GM21737 (cell line): ENCODE results near the gene TUBB6.

Experiments
- ATAC-seq: cut with Tn5 transposase; IDR thresholded peaks from one replicate; pipeline ENCODE4 v1.9.1; 2021; ENCODE audit warnings: mild to moderate bottlenecking, moderate library complexity; ENCODE audit not compliant: unreplicated experiment

TUBB6 gene

DNA sequence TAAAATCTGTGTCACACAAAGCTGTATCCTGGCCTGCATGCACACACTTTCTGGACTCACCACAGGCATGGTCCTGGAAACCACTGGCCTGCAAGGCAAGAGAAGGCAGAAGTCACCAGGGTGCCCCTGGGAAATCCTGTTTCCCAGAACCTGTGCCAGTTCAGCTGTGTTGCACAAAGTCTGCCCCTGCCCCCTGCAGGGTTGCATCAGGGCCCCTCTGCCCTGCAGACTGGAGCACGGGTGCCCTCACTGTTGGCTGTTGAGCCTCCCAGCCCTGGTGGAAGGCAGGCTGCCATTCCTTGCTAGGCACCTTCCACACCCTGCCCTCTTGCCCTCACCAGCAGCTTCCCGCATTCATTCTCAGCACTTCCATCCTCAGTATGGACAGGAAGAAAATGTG is 18.0 kb upstream of the TUBB6 start:
- no peak for ATAC-seq

DNA sequence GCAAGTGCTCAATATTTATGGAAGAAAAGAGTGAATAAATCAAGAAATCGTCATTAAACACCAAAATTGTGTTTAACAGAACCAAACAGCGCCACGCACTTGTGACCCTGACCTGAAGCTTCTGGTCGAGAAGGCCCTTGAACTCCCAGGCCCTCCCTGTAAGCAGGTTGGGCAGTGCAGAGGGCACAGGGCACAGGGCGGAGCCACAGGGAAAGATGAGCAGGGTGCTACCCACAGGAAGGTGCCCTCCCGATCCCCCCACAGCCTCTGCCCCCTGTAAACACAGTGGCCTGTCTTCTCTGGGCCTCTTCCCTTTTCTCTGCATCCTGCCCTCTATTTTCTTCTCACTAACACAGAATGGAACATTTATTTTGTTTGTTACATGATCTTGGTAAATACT is 16.9 kb upstream of the TUBB6 start:
- no peak for ATAC-seq

DNA sequence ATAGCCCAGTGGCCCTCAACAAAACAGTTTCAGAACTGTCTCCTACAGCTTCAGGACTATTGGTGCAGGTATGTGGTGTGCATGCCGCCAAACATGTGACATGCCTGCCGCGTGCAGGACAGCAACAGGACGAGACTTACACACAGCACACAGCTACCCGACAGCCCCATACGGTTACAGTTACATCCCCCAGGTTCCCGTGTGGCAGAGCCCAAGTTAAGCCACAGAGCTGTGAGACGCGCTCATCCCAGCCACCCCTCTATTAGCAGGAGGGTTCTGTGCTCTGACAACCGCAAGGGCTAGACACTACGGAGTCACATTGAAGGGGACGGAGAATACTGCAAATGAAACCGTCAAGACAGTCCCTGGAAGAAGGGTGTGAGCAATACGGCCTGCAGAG is 16.4 kb upstream of the TUBB6 start:
- no peak for ATAC-seq

DNA sequence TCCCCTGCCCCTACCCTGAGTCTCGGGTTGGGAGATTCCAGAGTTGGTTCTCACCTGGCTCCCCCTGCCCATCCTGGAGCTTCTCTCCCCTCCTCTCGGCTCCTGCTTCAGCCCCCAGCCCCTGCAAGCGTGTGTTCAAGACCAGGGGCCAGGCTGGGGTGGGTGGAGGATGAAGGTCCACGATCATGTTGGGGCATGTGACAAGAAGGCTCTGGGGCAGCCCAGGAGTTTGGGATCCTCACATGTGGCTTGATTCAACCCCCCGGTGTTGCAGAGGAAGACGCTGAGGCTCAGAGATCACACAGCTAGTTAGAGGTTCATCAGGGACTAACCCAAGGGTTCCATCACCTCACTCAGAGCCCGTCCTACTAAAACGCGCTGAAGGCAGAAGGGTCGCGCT is 14.2 kb upstream of the TUBB6 start:
- ATAC-seq = no peak

DNA sequence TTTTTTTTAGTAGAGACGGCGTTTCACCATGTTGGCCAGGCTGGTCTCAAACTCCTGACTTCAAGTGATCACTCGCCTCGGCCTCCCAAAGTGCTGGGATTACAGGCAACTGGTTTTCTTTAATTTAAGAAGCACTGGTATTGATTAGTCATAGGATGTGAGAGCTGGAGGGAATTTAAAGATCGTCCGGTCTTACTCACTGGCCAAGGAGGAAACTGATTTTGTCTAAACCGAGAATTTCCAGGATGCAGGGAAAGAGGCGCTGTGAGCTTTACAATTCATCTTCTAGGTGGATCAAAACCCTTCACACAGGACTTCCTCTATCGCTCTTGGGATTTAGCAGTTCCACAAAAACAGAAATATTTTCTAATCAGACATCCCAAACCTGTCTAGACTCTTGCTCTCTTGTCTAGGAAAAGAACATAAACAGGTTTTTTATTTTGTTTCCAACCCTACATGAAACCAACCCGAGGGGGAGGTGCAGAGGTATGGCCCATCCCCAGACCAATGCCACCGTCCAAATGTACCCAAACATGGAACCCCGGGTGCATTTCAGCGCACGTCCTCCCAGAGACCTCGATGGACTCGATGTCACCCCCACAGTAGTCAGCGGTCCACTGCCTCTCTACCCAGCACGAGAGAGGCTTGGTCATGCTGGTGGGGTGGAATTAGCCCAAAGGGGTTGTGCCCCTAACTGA is 12.5 kb upstream of the TUBB6 start:
- ATAC-seq = no peak

DNA sequence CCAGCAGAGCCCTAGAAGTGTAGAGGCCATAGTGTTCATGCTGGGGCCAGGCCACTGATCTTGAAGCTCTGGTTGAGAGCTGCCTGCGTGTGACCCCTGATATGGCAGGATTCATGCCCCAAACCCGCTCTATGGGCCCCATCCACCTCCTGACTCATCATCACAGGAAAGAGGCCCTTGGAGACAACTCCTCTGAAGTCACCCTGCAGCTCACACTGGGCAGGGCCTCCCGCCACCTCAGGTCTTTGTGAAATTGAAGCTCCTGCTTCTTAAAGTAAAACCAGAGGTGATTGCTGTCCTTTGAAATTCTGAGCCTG is 12.0 kb upstream of the TUBB6 start:
- no peak for ATAC-seq

DNA sequence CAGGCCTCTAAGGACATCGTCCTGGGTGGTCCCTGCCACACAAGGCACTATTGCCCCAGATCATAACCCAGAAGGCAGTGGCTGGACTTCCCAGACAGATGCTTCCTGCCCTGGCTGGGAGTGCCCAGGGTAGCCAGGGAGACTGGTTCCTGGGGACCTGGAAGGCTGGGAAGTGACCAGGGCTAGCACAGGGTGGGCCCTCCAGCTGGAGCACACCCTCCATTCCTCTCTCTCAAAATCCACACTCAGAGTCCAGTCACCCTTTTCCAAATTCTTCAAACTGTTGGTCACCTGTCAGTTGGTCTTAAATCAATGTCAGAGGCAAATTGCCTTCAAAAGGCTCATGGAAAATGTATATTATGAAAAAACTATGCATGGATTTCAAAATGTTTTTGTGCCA is 11.6 kb upstream of the TUBB6 start:
- no peak for ATAC-seq

DNA sequence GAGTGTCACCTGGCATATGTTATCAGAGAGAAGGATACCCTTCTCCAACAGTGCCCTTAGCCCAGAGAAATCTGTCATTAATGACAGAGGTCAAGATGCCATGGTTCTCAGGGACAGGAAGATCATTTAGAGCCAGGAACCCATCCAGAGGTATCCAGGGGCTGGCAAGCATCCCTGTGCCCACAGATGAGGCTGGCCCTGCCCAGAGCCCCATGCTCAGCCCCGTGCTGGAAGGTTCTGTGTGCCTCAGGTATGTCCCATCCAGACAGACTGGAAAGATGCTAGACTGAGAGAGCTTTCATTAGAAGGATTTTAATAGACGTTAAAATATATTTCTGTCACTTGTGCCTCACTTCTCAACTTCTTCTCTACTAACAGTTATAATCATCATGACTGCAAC is 8.2 kb upstream of the TUBB6 start:
- ATAC-seq = no peak

DNA sequence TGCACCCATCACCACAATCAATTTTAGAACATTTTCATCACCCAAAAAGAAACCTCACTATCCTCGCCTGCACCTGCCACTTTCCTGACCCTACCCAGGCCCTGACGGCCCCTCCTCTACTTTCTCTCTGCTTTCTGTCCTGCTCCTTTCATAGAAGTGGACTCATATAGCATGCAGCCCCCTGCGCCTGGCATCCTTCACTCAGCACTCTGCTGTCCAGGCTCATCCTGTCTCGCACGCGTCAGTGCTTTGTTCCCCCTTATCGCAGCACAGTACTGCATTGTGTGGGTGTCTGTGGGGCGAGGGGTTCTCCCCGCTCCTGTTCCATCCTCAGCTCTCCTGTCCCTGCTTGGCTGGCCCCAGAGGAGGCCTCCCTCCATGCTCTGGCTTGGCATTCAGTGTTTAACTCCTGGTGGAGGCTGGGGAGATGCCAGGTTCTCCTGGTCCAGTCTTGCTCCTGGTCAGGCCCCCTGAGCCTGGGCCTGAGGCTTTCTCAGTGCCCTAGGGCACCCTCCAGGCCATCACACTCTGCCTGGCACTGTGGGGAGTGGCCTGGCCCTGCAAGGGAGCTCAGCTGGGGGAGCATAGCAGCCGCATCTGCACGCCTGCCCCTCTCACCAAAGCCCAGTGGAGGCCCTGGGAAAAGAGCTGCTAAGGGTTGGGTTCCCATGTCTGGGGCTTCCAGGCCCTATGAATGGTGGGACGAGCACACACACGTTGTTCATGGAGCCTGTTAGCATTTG is 6.6 kb upstream of the TUBB6 start:
- ATAC-seq = no peak

DNA sequence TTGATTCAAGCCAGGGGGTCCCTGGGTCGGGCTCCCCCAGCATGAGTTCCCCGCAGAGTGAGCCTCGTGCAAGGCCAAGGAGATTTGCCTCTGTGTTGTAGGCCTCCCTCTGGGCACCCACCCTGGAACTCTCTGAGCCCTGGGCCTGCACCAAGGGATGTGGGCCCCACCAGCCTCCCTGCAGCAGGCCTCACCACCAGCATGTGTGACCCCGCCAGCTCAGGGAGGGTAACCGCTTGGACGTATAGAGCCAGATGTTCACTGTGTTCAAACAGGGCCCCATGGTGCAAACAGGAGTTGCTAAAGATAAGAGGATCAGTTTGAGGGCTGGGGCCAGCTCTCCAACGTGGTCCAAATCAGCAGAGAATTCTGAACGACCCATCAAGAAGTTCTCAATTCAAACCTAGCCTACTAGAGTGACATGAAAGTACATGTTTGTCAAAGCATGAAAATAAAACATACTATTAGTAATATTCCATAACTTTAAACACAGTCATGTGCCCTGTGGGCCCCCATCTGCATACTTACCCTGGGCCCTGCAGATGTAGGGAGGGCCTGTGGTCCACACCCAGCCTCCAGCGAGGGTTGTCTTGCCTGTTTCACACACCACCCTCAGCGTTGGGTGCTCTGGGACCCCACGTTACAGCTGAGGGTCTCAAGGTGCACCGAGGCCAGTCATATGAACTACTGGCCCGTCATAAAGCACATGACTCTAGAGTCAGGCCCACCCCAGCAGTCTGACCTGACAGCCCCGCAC is 5.5 kb upstream of the TUBB6 start:
- ATAC-seq = no peak

DNA sequence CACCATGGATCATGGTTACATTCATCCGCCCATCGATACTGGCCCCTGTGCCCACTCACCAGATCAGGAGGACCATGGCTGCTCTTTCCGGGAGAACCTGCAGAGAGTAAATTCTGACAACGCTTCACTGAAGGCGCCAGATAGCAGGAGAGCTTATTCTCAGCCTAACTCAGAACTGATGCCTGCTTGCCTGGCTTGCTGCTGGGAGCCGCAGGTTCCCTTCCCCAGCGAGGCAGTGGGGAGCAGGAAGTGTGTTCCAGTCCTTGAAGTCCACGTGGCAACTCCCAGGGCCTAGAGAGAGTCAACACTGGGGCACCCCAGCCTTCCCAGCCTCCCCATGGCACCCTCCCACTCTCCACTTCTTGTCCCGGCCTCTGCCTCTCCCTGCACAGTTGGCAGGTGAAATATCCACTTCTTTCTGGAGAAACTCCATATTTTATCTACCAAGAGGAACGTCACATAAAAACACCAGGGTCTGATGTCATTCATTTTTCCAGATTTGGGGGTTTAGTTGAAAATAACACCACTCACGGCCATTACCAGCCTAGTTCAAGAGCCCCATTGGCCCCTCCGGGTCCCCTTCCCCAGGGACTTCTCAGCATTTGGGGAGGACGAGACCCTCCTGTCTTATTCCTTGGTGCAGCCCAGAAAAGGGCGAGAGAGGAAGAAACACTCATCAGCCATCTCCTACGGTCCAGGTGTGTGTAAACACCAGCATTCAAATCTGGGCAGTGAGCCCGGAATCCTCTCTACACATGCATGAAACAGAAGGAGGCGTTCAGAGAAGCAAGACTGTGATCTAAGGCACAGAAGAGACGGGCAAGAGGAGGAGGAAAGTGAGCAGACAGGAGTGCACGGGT is 3.5 kb upstream of the TUBB6 start:
- ATAC-seq = no peak

DNA sequence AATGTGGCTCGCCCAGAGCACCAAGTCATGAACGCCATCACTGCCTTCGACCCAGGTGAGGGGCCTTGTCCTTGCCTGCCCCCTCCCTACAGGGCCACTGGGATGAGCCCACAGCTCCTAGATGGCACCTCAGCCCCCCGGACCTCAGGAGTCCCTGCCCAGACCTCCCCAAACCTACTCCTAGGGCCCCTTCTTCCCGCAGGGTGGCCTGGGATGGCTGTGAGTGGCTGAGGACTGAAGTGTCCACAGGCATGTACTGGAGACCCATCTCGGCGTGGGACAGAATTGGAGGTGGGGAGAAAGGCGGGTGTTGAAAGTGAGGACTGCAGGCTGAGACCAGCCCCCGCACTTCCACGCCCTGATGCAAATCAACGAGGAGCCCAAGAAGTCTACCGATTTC is 2.8 kb upstream of the TUBB6 start:
- ATAC-seq = no peak

DNA sequence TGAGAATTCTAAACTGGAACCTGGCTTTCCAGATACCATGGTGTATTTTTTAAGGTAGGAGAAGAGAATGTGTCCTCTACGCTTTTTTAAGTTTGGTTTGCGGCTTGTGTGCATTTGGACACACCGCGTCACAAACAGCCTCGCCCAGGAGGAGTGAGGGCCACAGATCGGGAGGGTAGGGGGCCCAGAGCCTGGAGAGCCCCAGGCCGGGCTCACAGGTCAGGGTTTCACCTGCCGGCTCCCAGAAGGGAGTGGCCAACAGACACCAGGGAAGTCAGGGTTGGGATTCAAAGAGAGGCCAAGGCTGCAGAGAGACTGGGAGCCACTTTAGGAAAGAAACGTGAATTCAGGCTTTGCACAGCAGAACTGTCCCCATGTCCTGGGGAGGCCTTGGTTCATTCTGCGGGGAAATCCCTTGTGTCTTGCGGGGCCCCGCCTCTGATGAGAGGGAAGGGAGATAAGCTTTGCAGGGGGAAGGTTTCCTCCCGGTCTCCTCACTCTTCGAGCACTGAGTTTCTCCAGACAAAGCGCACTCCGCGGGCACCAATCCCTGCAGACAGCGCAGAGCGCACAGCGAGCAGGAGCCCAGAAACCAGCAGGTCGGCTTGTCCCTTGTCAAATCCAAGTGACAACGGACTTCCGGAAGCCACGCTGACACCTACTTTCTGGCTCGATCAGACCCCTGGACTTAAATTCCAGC is 2.0 kb upstream of the TUBB6 start:
- no peak for ATAC-seq

DNA sequence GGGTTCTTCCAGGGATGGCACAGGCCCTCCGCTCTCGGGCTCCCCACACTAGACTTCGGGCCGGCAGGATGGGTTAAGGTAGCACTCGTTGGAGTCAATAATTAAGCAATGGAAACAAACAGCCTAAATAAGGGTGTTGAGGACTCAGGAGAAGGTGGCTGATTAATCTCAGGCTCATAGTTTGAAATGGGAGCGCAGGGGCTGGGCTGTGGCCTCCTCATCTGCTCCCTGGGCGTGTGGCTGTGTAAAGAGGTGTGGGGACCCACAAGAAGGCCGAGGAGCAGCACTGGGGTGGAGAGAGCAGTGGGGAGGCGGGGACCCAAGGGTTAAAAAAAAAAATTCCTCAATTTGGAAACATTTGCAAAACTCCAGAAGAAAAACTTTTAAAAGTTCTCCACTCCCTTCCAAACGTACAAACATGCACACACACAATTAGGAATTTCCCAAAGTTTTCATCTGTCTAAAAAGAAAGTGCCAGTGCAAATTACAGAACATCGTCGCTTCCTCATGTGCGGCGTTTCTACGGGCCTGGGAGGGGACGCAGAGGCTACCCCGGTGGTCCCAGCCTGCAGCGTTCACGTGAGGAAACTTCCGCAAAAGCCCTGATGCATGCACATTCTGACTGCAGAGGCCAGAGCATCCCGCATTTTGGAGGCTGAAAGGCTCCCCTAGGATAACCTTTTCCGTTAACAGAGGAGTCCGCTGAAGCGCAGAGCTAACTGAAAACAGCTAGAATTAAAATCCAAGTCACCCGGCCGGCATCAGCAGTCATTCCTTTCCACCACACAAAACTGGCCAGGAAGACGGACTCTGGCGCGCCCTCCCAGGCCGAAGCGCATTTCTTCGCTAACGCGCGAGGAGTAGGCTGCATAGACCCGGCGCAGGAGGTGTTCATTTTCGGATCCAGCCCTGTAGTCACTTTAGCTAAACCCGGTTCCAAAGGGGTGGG is 1.0 kb upstream of the TUBB6 start:
- no peak for ATAC-seq

DNA sequence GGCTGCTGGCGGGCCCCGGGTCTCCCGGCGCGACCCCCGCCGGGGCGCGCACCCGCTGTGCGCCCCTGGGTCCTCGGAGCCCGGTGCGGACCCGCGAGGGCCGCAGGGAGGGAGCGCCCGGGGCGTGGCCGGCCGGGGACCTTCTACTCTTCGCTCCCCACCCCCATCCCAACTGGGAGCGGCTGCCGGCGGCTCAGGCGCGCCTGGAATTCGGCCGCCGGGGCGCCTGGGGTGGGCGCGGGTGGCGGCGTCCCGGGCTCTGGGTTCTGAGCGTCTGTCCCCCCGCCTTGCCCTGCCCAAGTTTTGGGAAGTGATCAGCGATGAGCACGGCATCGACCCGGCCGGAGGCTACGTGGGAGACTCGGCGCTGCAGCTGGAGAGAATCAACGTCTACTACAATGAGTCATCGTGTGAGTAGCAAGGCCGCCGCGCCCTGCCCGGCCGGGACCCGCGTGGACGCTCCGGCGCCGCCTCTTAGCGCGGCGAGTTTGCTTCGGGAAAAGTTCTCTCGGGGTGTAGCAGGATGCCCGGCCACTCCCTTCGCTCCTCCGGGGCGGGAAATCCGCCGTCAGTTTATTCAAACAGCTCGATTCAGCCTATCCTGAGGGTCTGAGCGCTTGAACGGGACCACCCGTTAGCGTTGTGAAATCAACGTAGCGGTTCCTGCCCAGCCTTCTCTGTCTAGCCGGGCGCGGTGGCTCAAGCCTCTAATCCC is 502 bp downstream of the TUBB6 start:
- ATAC-seq = peak; percentile 49

DNA sequence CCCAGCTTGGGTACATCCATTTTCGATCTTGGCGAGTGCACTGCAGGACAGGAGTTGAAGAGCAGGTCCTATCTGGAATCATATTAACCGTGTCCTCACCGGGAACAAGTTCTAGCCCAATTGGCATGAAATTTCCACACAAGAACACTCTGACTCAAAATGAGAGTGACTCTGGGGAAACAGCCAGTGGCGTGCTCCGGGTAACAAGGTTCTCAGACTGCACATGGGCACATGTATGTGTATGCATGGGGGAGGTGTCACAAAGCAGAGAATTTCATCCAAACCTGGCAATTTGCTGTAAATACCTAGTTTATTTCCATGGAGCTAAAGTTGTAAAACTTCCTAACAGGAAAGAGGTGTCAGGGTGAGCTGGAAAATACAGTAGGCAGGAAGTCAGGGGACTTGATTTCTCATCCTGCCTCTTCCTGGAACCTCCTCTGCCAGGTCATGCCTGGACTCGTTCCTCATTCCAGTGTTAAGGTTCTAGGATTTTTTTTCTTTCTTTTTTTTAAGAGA is 1.7 kb downstream of the TUBB6 start:
- ATAC-seq = no peak

DNA sequence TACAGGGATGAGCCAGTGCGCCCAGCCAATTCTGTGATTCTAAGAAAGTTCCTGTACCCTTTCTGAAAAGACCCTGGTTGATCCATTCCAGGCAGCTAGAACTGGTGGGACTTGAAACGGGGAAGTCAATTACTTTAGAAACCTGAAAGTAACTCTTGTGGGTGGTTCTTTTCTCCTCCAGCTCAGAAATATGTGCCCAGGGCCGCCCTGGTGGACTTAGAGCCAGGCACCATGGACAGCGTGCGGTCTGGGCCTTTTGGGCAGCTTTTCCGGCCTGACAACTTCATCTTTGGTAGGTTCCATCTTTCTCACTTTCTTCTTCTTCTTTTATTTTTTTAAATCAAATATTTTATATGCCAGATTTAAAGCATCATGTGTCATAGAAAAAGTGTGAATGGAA is 2.7 kb downstream of the TUBB6 start:
- no peak for ATAC-seq

DNA sequence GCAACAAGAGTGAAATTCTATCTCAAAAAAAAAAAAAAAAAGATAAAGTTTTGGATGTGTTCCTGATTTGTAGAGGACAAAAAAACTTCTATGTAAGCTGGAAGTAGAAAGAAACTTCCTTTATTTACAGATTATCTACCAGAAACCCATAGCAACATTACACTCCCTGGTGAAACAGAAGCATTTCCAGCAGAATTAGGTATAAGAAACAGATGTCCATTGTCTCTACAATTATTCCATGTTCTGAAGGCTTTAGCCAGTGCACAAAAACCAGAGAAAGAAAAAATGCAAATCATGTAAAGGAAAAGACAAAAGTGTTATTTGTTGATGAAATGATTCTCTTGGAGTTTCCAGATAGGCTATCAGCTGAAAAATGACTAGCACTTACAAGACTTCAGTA is 4.9 kb downstream of the TUBB6 start:
- no peak for ATAC-seq
